CD4-positive, alpha-beta T cell (primary cell): ENCODE results near the gene ADIPOR2. TPM values are rescaled to one million over a fixed set of nuclear protein-coding genes. Genes with fewer than 3 reads are reported as not detected.

Experiments used
- ATAC-seq: fragments of 200-7000 bp; cut with Tn5 transposase; one replicate; pipeline ENCODE4 v1.10.0; 2022; ENCODE audit warnings: mild to moderate bottlenecking; ENCODE audit not compliant: poor library complexity
- CTCF ChIA-PET: fragments of 350-600 bp; sonication (Branson Sonifier 250); formaldehyde crosslinking; loops from one replicate; lab custom pipeline; 2021; ENCODE audit warnings: antibody characterized with exemption, inconsistent platforms; lab: Charles Lee
- POLR2A ChIA-PET: fragments of 350-600 bp; sonication (Branson Sonifier 250); formaldehyde crosslinking; loops from one replicate; lab custom pipeline; 2021; ENCODE audit warnings: antibody characterized with exemption, inconsistent platforms; lab: Charles Lee
- DNase-seq, 14 experiments: peaks; one replicate each; pipeline ENCODE4 v3.0.0-alpha.2; 2013 to 2020; ENCODE audit warnings: mixed read lengths in 2 of 14
- H3K27ac ChIP-seq, 2 donors: one replicate each; pipeline versions ENCODE4 v1.5.1 to v1.7.0; 2013; ENCODE audit warnings: low read length in 2 of 2, low read depth in 1 of 2, mild to moderate bottlenecking in 1 of 2
- H3K27me3 ChIP-seq, 2 experiments: 1 replicate in 1 of 2; 2 replicates in 1 of 2; pipeline versions ENCODE4 v1.6.1 to v1.7.0; 2013; ENCODE audit warnings: low read length in 2 of 2, control low read depth in 1 of 2, mild to moderate bottlenecking in 1 of 2, moderate library complexity in 1 of 2; ENCODE audit not compliant: insufficient read depth in 2 of 2, control insufficient read depth in 1 of 2
- H3K36me3 ChIP-seq: one replicate; pipeline ENCODE4 v1.6.1; 2013; ENCODE audit warnings: low read length, control low read depth; ENCODE audit not compliant: insufficient read depth
- H3K4me1 ChIP-seq: one replicate; pipeline ENCODE4 v1.6.1; 2013; ENCODE audit warnings: low read length, control low read depth; ENCODE audit not compliant: insufficient read depth
- H3K4me3 ChIP-seq: one replicate; pipeline ENCODE4 v1.5.1; 2013; ENCODE audit warnings: mild to moderate bottlenecking, low read length, moderate library complexity
- H3K9me3 ChIP-seq, 2 experiments: 1 replicate in 1 of 2; 2 replicates in 1 of 2; pipeline versions ENCODE4 v1.6.1 to v1.7.0; 2013; ENCODE audit warnings: low read length in 2 of 2, mild to moderate bottlenecking in 2 of 2, control low read depth in 1 of 2, moderate library complexity in 1 of 2; ENCODE audit not compliant: control insufficient read depth in 1 of 2, insufficient read depth in 1 of 2
- H3K27ac Mint-ChIP-seq: one replicate; pipeline ENCODE4 v1.8.0; 2020; ENCODE audit warnings: mixed read lengths
- H3K27me3 Mint-ChIP-seq: one replicate; pipeline ENCODE4 v1.8.0; 2021; ENCODE audit warnings: mixed read lengths
- H3K36me3 Mint-ChIP-seq: one replicate; pipeline ENCODE4 v1.8.0; 2021; ENCODE audit warnings: low read depth, mixed read lengths
- H3K4me1 Mint-ChIP-seq: one replicate; pipeline ENCODE4 v1.8.0; 2021; ENCODE audit warnings: low read depth, mixed read lengths
- H3K4me3 Mint-ChIP-seq: one replicate; pipeline ENCODE4 v1.8.0; 2020; ENCODE audit warnings: mild to moderate bottlenecking, mixed read lengths
- H3K9me3 Mint-ChIP-seq: one replicate; pipeline ENCODE4 v1.8.0; 2020; ENCODE audit warnings: mixed read lengths
- CTCF ChIP-seq: fragments of 200-600 bp; IDR thresholded peaks from one replicate; pipeline ENCODE4 v1.8.0; 2022; ENCODE audit warnings: antibody characterized with exemption, mild to moderate bottlenecking
- intact Hi-C, 2 experiments: fragments of 100-400 bp; cut with DNase I in 1 of 2; cut with micrococcal nuclease in 1 of 2; formaldehyde crosslinking; loops; one replicate each; pipeline versions ENCODE4 v1.15.1 to v1.9.0; 2023 to 2025; cut with DNase I, micrococcal nuclease
- microRNA-seq: library from miRNA; unstranded; fragments of <30 nt; microRNA quantifications from one replicate; pipeline ENCODE4 v1.2.0, GENCODE V29; 2021; ENCODE audit warnings: borderline microRNAs expressed, borderline replicate concordance
- total RNA-seq, 174 experiments: library from RNA in 2 of 174; stranded (reverse) in 2 of 174; gene quantifications; one replicate each; pipeline ENCODE4 v1.2.3 and lab custom pipeline; 2021 to 2026

Gene ADIPOR2
- total RNA-seq, 2 experiments from 2014 or later: 12.5 to 12.6 TPM

- Mint-ChIP-seq H3K27me3 (peaks cover 17% of the 10 kb centered on the region), H3K4me1 (no peaks in the 10 kb centered on the region), H3K4me3 (no peak overlapping the region), H3K36me3 (no peaks in the 10 kb centered on the region), H3K9me3 (no peaks in the 10 kb centered on the region), H3K27ac (no peak overlapping the region)
- no peaks in the 10 kb centered on the region for H3K4me1 ChIP-seq
- H3K27me3 ChIP-seq: peaks cover 2 to 5% of the 10 kb centered on the region in 2 experiments
- no peaks in the 10 kb centered on the region for H3K36me3 ChIP-seq
- ChIA-PET POLR2A (no interaction called here), CTCF (no interaction called here)
- H3K27ac ChIP-seq: no peak overlapping the region
- DNase-seq (no peak), ATAC-seq (no peak)
- no peak overlapping the region for H3K4me3 ChIP-seq
- intact Hi-C loops: no loop called here
- no peak for TF ChIP-seq CTCF
- H3K9me3 ChIP-seq: no peaks in the 10 kb centered on the region
Observed at GRCh38 chr12:1837541-1838204, 146.8 kb downstream of the ADIPOR2 start.

Small RNA genes lying within 50 kb of the gene (microRNA-seq; reads per million reads assigned to microRNA genes)
- gene MIR3649: not detected

Other genes starting within 250 kb of the ADIPOR2 start
- gene FBXL14, start 96.5 kb upstream of the ADIPOR2 start, total RNA-seq: 10 to 100 TPM; 32.3 to 33.6 TPM
- gene WNT5B, start 61.8 kb upstream of the ADIPOR2 start, total RNA-seq: not detected
- under 1 TPM in 1 of 2 experiments, not detected in 1; 0.11 TPM for gene LRTM2, start 129.5 kb downstream of the ADIPOR2 start, total RNA-seq
- 10 to 100 TPM; 10.5 to 11.3 TPM for gene CACNA2D4, start 227.6 kb downstream of the ADIPOR2 start, total RNA-seq